SIG-M5 treated with dmso at 0.1 percent for 504 hours (cell line): ENCODE data around the gene GOLIM4.

Experiments
- DNase-seq: peaks from one replicate; lab custom pipeline; 2025; ENCODE audit not compliant: unreplicated experiment; lab: John Stamatoyannopoulos, UW

Gene GOLIM4

DNA sequence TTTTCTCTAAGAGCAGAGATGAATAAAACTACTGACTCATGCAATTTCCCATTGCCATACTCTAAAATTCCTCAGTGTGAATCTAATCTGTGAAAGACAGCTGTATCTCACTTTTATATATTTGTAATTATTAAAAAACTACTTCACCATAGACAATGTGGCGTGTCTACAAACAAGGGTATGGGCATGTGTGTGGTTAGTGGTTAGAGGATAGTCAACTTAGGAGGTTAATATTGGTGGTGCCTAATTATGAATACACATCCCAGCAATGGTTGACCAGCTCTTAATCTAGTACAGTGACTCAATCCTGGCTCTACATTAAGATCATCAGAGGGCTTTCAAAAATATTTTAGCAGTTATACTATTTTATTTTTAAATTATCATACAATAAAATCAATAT is 94.5 kb downstream of the GOLIM4 start:
- DNase-seq = no peak

DNA sequence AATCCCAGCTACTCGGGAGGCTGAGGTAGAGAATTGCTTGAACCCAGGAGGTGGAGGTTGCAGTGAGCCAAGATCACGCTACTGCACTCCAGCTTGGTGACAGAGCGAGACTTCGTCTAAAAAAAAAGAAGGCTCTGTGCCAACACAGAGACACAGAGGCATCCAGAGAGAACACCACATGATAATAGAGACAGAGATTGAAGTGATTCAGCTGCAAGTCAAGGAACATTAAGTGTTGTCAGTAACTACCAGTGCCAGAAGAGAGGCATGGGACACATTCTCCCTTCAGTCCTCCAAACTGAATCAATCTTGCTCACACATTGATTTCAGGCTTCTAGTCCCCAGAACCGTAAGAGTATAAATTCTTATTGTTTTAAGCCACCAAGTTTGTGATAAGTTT is 97.5 kb downstream of the GOLIM4 start:
- DNase-seq = no peak

DNA sequence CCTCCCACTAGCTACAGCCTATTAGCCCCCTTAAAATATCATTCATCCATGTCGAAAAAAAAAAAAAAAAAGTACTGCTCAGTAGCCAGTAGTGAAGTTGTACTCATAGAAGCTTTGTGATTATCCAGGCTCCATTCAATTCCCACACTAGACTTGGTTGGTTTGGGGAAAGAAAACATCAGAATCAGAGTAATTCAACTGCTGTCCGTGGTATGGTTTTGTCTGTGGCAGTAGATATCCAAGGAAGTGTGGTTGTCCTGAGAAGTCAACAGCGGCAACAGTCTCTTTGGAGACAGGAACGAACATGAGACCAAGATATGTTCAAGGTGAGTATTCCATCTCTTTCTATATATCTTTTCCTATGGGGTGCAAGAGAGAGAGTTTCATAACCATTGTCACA is 99.2 kb downstream of the GOLIM4 start:
- DNase-seq = no peak

DNA sequence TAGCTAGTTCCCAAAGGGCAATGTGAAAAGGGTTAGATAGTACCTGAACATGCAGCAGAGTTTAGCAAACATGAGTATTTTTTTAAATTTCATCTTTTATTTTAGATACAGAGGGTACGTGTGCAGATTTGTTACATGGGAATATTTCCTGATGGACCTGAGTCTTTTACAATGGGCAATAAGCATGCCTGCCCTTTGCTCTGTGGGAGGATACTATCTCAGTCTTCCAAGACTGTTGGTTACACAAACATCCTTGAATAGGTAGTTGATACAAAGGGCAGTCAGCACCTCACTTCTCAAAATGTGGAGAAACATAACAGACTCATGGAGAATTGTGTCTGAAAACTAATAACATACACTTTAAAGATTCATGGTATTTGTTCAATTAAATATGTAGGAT is 103.3 kb downstream of the GOLIM4 start:
- no peak for DNase-seq

DNA sequence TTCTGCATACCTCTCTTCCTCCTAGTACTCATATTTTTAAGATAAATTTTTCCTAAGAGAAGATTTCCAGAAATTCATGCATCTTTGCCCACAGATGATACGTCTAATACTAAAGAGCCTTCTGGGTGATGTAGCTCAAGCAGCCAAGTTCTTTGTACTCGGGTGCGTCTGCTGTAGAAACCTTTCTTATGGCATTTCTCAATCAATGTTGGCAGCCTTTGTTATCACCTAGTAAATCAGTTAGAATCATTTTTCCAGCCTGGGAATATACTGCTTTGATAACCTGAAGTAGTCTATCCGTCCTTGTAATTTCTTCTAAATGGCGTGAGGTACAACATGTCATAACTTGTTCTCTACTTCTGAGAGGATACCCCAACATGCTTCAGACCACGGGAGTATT is 104.5 kb downstream of the GOLIM4 start:
- DNase-seq = no peak

DNA sequence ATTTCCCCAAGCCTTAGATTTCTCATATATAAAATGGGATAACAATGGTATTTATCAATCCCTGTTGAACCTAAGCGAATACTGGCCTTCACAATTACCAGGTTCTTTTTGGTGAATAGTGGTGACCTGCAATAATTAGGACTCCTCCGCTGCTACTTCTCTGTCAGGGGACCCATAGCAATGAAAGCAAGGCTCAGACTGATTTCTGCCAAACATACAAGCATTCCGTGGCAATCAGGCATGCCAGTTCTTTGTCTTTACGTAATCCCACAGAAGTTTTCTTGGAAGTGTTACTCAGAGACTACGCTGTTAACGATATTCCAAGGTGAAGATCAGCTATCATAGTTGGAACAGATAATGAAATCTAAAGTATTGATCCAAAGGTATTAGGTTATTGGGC is 105.7 kb downstream of the GOLIM4 start:
- DNase-seq = no peak

DNA sequence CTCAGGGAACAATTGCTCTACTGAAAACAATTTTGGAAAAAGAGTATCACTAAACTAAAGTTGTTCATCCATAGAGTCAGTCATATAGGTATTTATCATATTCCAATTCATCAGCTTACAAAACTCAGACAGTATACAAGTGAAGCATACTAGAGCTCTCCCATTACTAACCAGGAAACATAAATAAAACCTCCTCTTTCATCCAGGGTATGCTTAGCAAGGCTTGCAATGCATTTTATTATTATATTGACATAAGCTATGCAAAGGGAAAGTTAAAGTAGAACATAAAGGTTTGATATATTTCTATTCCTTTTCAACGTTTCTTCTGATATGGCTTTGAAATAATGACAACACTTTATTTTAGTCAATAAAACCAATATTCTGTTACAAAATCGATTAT is 106.7 kb downstream of the GOLIM4 start:
- no peak for DNase-seq

DNA sequence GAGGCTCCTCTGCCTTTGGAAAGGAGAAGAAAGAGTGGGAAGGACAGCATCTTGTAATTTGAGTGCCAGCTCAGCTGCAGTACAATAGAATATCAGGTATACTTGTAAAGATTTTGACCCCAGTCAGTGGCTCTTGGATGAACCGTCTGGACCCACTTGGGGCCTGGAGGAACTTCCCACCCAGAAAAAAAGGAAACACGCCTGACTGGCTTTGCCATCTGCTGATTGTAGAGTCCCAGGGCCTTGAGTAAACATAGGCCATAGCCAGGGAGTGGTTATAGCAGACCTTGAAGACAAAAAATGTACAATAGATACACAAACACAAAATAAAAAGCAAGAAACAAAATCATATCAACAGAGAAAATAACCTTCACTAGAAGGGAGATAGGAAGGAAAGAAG is 112.1 kb downstream of the GOLIM4 start:
- no peak for DNase-seq

DNA sequence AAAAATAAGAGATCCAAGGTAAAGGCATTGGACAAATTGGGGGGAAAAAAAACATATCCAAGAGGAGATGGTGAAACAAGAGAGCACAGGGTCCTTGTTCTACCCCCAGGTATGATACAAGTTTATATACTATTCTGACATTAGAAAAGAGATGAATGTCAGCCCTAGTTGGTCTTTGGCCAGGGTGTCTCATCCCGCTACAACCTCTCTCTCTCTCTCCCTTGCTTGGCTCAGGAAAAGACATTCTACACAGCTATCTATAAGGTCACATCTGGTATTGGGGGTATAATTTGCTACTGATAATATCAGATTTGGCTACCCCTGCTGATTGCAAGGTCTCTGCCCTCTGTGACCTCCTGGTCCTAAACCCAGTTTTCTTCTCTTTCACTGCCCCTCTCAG is 117.2 kb downstream of the GOLIM4 start:
- no peak for DNase-seq

DNA sequence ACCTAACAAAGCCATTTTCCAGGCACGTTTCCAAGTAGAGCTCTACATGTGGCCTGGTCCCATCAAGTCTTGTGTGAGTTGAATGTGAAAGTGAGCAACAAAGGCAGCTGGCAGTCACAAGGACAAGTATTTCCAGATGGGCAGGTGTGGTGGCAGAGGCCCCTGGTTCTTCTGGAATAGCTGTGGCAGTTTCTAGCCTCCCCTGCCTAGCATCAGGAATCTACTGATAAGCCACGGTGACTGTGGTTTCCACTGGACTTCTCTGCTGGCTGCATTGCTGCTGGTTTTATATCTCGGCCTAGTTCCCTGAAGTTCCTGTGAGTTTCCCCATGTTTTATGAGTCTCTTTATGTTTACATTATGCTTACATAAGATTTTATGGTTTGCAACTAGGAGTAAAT is 117.7 kb downstream of the GOLIM4 start:
- peak; percentile 23 for DNase-seq

DNA sequence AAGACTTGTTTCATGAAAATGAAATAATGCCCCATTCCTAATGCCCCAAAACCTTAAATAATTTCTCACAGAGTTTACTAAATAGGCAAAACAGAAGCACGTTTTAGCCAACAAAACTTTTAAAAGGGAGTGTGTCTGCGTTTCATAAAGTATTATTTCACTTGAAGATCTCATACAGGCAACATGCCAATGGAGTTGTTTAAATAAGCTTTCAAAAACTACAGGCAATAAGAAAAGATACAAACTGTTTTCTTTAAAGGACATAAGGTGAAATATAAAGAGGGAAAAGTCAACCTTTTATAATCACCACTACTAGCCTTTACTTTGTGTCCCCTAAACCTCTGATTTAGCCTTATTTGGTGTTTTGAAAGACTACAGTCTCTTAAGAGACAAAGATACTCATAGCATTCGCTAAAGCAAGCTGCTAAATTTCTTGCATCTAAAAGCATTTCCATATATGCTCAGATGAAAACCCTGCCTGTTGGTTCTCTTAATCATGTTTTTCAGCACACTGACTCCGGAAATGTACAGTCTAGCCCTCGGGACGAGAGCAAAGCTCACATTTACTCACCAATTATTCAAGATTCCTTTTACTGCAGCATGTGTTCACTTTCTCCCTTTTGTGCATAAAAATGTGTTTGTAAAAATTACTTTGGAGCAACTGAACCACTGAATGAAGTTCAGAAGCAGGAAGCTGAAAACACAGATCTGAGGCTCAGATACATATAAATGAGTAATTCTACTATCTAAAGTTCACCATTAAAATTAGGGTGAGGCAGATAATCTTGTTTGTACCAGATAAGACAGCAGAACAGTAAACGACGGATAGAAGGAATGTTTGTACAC is 119.0 kb downstream of the GOLIM4 start:
- no peak for DNase-seq

DNA sequence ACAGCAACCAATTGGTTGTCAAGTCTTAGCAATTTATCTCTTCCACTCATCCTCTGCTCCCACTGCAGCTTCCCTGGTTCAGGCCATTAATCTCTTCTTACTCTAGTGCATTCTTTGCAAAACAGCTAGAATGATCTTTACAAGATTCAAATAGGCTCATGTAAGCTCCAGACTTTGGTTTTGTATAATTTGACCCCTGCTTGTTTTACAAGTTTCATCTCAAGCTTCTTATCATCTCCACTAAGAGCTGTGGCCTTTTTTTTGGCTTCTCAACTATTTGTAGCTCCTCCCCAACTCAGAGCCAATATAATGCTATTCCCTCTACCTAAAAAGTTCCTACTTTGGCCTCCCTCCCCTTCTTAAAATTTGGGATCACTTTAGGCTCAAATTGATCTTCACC is 121.8 kb downstream of the GOLIM4 start:
- DNase-seq = no peak

DNA sequence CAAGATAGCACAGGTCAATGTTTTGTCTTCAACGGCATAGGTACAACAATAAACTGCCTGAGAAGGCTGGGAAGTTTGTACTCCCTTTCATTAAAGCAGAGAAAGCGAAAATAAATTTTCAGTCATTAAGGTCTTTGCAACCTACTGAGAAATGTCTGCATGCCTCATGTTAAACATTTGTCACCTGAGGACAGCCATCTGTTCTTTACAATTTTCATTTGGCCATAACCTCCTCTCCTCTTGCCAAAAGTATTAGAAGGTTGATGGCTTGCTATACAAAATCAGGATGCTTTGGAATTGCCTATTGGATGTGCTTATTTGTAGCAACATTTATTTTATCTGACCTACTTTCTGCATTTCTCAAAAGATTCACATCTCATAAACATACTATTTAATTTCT is 122.7 kb downstream of the GOLIM4 start:
- DNase-seq = no peak

DNA sequence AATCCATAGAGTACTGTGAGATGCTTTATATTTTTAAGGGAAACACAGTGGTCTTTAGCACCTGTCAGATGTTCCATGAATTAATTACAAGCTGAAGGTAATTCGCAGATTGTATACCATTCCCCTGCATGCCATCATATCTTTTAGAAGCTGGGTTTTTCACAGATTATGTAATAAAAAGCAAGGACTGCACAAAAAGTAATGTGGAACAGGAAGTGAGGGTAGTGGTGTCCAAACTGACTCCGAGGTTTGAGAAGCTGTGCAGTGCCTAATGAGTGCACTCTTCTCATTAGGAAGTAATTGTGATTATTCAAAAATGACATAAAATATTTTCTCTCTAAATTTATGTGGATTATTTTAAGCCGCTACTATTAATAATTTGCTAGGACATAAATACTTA is 123.2 kb downstream of the GOLIM4 start:
- DNase-seq = no peak

DNA sequence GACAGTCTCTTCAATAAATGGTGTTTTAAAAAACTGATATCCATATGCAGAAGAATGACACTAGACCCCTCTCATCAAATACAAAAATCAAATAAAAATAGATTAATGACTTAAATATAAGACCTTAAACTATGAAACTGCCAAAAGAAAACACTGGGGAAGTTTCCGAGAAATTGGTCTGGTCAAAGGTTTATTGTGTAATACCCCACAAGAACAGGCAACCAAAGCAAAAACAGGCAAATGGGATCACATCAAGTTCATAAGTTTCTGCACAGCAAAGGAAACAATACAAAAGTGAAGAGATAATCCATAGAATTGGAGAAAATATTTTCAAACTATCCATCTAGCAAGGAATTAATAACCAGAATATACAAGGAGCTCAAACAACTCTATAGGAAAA is 126.2 kb downstream of the GOLIM4 start:
- no peak for DNase-seq

DNA sequence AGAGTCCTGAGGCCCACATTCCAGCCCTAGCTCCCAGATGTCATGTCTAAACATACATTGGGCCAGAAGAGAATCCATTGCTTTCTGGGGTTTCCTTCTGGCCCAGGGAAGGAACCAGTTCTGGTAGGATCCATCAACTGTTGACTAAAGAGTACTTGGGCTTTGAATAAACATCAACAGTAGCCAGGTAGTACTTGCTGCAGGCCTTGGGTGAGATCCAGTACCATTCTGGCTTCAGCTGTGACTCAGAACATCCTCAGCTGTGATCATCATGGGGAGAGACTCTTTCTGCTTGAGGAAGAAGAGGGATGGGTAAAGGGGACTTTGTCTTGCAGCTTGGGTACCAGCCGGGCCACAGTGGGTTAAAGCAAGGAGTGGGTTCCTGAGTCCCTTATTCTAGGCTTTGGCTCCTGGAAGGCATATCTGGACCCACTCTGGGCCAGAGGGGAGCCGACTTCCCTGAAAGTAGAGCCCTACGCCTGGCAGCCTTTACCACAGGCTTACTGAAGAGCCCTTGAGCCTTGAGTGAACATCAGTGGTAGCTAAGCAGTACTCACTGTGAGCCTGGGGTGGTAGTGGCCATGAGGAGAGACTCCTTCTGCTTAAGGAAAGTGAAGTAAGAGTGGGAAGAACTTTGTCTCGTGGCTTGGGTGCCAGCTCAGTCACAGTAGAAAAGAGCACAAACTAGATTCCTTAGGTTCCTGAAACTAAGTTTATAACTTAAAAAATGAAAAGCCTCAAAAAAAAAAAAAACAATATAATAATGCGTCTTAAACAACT is 128.3 kb downstream of the GOLIM4 start:
- no peak for DNase-seq
